Stimulated activated CD4-positive, alpha-beta T cell treated with anti-CD3 and anti-CD28 coated beads, Interleukin-15, amount 100 ng/mL, for 48 hours (primary cell): Measurements from ENCODE around the gene ZNF831.

ENCODE experiments used
- DNase-seq, 2 donors: peaks; one replicate each; pipeline ENCODE4 v3.0.0-alpha.2; 2020; ENCODE audit warnings: low read depth in 2 of 2

ZNF831 gene

GRCh38 chr20:59214073-59214472 is 50.5 kb downstream of the ZNF831 start:
- DNase-seq, result no peak

- no peak for DNase-seq
These were observed 51.3 kb downstream of the ZNF831 start for GRCh38 chr20:59214606-59215547.

GRCh38 chr20:59217173-59217572 is 53.6 kb downstream of the ZNF831 start:
- DNase-seq, result no peak

DNA sequence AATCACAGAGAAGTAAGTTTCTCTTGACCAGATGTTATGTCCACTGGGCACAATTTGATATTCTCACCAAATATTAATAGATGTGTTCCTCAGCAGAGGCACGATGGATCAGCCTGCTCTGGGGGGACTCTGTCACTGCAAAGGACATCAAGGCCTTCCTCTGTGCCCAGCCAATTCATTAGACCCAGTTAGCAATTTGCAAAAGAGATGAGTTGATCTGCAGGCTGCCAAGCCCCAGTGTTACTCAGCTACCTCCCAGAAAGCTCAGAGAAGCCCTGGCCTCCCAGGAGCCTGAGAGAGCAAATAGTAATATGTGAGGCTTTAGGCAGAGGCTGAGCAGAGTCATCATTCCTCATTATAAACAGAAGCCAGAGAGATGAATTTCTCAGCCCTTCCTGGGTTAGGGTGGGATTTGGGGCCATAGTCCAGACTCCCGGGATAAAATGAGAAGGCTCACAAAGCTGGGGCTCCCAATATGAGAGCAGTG is 54.2 kb downstream of the ZNF831 start:
- no peak for DNase-seq

DNA sequence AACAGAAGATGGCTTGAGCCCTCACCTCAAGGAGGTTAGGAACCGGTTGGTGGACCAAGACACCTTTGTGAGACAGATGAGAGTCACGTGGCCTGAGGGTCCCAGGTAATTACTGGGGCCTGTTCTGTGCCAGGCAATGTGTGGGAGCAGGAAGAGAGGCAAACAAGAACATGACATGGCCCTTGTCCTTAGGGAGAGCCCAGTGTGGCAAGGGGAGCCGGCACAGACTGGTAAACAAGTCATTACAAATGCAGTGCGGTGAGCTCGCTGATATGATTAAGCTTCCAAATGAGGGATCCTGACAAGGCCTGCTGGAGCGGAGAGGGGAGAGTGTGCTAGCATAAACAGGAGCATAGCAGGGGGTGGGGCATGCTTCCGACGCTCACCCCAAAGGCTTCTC is 55.6 kb downstream of the ZNF831 start:
- no peak for DNase-seq

- DNase-seq, result no peak
These were observed 56.5 kb downstream of the ZNF831 start for GRCh38 chr20:59220161-59220560.

DNA sequence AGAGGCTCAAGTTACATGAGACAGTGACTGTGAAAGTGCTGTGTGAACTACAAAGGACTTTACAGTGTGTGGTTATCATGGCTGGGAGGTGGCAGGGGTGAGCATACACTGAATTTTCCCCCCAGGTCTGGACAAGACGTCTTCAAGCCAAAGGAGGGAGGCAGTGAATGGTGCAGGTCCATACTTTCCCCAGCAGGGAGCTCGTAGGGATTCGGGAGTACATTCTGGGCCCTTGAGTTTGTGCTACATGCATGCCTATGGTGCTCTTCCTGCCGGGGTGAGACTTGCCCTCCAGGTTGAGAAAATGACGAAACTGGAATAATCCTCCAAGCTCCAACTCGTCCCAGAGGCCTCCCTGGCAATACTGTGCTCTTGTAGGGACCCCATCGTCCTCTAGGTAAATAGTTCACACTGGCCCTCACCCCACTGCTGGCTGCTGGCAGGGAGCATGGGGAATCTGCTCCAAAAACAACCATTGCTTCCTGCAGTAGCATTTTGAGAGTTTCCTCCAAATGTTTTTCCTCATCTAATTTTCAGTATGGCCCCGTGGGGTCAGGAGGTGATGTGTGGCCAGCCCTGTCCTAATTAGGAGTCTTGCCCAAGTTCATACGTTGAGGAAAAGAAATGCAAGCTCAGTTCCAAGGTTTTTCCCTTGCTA is 57.6 kb downstream of the ZNF831 start:
- DNase-seq, result no peak

- no peak for DNase-seq
These were observed 58.2 kb downstream of the ZNF831 start for GRCh38 chr20:59221707-59222252.

DNA sequence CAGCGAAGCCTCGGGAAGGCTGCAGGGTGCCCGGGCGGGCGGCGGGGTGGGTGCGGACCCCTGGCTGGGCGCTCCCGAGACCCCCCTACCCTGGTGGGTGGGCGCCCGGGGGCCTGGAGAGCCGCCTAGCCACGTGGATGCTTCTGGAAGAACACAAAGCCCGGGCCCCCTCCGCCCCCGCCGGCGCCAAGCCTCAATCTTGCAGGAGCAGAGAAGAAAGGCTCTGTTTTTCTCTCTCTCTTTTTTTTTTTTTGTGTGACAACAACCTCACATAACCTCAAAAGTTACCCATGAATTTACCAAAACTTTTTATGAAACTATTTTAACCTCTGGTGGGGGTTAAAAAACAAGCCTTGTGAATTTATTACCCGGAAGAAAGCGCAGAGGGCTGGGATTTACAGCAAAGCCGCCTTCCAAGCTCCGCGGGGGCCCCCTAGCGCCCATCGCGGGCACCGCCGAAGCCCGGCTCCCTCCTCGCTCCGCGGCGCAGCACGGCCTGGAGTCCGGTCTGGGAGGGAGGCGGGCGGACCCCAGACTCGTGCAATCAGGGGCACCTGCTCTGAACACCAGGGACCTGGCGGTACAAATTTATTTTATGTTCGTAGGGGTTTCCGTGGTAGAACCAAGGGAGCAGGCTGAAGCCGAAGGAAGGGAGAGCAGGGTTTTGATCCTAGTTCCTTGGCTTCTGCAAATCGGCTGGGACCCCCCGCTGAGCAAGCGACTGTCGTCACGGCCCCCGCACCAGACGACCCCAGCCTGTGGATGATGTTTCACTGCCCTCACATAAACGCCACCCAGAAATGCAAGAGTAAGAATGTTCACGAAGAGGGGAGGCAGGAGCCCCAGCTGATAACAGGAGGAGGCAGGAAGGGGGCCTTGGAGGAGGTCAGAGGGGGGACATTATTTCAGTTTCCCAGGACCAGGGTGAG is 58.9 kb downstream of the ZNF831 start:
- peak; percentile 62 to 78 for DNase-seq

DNA sequence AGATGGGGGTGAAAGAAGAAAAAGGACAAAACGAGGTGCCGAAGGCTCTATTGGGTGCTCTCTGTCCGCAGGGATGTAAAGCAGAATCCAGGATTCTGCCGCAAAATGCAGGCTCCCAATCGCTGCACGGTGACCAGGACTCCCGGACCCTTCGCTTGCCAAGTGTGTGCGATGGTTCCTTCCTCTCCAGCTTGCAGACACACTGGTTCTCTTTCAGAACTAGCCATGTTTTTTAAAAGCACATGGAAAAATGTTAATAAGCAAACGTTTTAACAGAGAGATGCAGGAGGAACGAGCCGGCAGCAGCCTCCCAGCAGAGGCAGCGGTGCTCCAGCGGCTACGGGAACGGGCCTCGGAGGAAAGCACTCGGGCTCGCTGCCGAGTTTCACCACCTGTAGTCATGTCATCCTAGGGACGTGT is 59.6 kb downstream of the ZNF831 start:
- DNase-seq, result no peak

DNA sequence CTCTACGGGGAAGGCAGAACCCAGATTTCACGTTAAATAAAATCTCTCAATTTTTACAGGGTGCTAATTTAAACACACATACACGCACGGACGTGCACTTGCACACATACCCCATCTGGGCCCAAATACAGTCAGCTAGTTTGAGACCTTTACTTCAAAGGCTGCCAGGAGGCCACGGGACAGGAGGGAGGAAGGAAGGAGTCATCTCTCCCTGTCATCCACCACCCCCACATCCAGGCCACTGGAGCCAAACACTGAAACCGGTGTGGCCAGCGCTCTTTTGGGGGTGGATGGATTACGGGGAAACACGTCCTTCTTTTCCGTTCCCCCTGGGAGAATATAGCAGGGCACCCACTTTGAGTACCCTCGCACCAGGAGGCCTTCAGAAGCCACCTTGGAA is 60.1 kb downstream of the ZNF831 start:
- DNase-seq, result no peak

DNA sequence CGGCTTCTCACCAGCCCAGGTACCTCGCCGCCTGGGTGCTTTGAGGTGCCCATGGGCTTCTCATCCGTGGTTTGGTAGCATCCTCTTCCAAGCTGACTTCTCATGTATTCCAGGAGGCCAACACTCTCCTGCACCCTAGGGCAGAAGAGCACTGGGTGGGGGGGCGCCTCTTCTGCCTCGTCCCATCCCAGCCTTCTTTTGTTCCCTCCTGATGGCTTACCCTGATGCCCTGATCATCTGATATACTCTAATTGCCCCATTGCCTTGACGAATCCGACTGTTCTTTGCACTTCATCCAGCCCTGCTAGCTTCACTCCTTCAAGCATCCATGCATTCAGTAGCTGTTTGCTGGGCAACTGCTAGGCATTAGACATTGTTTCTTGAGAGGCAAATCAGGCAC is 60.6 kb downstream of the ZNF831 start:
- DNase-seq, result no peak

GRCh38 chr20:59230385-59230784 is 66.8 kb downstream of the ZNF831 start:
- no peak for DNase-seq

- no peak for DNase-seq
These were observed 67.6 kb downstream of the ZNF831 start for GRCh38 chr20:59231124-59231804.

- DNase-seq, result no peak
These were observed 69.0 kb downstream of the ZNF831 start for GRCh38 chr20:59232618-59233017.

GRCh38 chr20:59235226-59235625 is 71.6 kb downstream of the ZNF831 start:
- no peak for DNase-seq

DNA sequence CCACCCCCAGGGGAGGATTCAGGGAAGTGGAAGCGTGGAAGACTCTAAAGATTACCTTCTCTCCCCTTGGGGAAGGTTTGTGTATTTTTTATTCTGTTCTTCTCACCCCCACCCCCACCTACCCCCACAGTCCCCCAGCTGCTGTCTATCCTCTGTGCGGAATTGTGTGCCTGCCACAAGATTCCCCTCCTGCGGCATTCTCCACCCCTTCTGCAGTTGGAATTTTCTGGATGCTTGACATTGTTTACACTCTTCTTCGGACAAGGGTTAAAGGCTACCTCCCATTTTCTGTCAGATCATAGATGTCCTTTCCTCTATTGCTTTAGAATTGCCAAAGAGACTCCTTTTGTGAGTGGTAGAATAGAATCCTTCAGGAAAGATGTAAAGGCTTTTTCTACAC is 76.4 kb downstream of the ZNF831 start:
- DNase-seq, result no peak

DNA sequence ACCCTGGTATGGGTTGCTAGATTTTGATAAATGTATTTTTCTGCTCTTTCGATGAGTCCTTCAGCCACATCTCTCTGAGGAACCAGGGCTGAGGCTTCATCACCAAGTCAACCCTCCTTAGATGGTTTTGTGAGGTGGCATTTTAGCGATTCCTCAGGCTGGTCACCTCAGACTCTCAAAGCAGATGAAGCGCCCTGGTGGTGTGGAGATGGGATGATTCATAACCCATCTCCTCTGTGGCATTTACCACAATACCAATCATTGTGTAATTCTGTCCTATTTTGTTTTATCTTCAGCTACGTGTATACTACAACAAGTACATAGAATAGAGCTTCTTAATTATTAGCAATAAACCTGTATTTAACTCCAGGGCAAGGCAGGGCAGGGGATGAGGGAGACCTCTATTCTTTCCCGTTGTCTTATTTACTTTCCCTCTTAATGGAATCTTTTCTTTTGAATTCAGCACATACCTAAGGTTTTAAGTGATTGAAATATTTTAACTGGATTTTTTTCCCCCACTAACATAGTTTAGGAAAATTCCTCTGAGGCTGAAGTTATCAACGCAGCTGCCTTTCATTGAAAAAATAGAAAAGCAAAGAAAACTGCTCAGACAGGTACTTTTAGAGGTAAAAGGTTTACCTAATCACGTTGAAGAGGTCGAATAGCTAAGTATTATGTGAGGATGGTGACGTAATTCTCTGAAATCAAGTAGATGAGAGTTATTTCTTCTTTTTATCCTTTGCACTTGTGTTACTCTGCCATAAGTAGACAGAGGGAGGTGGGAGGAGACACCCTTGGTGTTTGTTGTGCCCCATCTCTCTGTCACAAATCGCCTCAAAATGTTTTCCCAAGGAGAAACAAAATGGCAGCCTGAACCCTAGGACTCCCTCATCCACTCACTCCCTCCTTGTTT is 79.3 kb downstream of the ZNF831 start:
- DNase-seq, result no peak

DNA sequence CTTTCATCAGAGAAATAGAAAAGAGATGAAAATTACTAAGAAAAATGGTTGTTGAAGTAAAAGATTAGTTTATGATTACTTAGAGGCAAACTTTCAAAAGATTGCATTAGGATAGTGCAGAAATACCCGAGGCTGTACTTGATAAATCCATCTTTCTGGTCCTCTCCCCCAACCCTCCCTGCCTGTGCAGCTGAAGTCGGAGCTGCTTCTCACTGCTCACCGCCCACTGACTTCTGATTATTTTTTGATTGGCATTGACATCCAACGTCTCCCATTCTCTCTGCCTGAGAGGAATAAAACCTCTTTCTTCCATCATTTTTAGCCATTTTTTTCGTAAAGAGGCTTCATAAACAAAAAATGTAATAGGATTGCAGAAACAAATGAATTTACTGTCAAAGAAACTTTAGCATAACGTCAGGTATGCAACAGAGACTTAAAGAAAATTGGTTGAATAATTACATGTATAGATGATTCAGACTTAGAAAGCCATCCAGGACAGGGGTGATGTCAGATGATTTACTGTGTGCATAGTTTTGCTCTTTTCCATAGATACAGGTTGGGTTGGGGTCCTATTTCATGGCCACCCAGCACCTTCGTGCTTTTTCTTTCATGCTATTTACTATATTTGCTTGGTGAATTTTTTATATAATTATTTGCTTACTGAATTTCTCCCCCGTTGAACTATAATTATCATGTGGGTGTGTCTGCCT is 83.2 kb downstream of the ZNF831 start:
- DNase-seq, result no peak
